RWPE1 (cell line): ENCODE measurements around the gene CCDC85B.
"Not testable (repeated sequence)": the region's sequence is repeated elsewhere in the genome, so short reads cannot be mapped to it uniquely, and the experiment has no call there.

Experiments
- CTCF ChIA-PET: fragments of 350-600 bp; sonication (Branson Sonifier 250); formaldehyde crosslinking; extraction: SDS; loops from one replicate; lab custom pipeline; 2021; lab: Yijun Ruan, JAX
- POLR2A ChIA-PET: fragments of 400-600 bp; formaldehyde crosslinking; extraction: SDS; loops from one replicate; lab custom pipeline; 2020; ENCODE audit warnings: antibody characterized with exemption; ENCODE audit not compliant: low non-redundant PET; lab: Yijun Ruan, JAX
- DNase-seq: peaks from one replicate; pipeline ENCODE4 v3.0.0; 2012; ENCODE audit warnings: low spot score
- H3K27ac ChIP-seq: fragments of 450-650 bp; 2 replicates; pipeline ENCODE4 v1.5.1; 2017
- CTCF ChIP-seq: fragments of 450-650 bp; conservative IDR thresholded peaks from 2 replicates; pipeline ENCODE4 v1.5.1; 2017; ENCODE audit warnings: low read depth, mild to moderate bottlenecking

Gene CCDC85B

DNA sequence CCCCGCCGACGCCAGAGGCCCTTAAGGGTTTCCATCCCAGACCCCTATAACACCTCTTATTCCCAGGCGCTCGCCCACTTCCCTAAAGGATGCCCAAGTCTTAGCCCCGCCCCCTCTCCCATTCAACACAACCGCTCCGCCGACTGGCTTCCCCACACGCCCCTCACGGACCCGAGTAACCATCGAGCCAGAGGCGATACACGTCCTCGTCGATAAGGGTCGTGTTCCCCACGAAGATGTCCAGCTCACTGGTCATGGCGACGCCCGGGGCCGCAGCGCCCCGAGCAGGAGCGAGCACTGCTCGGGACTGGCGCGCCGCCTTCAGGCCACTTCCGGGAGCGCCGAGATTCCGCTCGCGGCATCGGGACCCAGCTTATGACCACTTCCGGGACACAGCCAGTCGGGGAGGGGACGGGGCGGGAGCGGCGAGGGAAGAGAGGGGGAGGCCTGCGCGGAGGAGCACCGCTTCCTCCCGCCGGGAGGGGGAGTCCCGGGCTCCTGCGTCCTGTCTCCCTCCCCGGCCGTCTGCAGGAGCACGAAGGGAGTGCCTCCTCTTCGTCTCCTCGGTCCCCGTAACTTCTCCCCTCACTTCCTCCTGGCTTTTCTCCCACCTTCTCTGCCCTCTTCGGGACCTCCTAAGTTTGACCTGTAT, 2.2 kb upstream of the CCDC85B start, which contains the start of gene FIBP:
Gene FIBP (minus strand): TSS at position 309 of the 652 bp plus-strand sequence. CDS start 53 bp downstream, at position 256.
- peak within 1 kb of the TSS; percentile 95 for H3K27ac ChIP-seq
- CTCF ChIA-PET, result interaction anchor here (0.6 to 1.9 kb wide), 14 partner anchors 9 to 348 kb away, joined by 3 to 14 read pairs (median 4); partner anchors contain the start of genes C11orf68 and KAT5
- peak; percentile 97 for DNase-seq
- peak; percentile 92 for TF ChIP-seq CTCF
- POLR2A ChIA-PET, result interaction anchor here (0.6 to 1.8 kb wide), 11 partner anchors 11 to 1546 kb away, joined by 3 to 14 read pairs (median 4); partner anchors contain the start of gene FOSL1

DNA sequence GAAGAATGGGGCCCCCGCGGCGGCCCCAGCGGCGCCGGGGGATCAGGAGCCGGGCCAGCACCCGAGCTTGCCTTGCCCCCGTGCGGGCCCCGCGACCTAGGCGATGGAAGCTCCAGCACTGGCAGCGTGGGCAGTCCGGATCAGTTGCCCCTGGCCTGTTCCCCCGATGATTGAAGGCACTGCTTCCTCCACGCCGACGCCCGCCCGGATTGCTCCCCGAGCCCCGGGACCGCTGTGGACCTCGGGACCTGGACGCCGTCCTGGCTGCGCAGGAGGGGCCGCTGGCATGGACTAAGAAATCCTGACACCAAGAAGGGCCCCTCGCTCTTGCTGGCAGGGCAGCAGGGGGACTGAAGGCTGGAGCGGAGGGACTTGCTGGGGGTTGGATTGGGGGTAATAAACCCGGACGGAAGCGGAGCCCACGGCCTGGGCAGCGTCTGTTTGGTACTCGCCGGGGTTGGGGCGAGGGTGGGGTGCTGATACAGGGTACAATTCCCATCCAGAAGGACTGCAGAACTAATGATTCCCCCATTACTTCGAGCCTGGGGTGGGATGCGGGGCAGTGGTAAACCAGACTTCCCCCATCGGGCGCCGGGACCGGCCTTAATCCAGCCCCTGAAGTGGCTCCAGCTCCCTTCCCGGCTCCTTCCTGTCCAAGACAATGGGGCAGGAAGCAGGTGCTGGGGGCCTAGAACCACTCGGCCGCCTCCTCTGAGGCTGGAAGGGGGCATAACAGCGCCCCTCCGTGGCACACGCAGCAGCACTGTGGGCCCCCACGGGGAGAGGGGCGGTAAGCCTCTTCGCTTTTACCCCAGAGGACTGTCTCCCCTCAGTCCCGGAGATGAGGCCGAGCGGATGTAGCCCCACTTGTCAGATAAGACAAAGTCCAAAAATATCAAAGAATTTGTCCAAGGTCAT, 1.0 kb downstream of the CCDC85B start:
- ChIA-PET CTCF (interaction anchor here (0.6 to 1.9 kb wide), 8 partner anchors 21 to 664 kb away, joined by 3 to 8 read pairs (median 4); no protein-coding TSS in a partner anchor), POLR2A (interaction anchor here (0.5 to 1.4 kb wide), 3 partner anchors 9 to 31 kb away, joined by 3 to 5 read pairs (median 3); partner anchors contain the start of gene FOSL1)
- H3K27ac ChIP-seq, result peak overlapping the region; percentile 95
- no peak; the same call in 1 of the 2 replicates for TF ChIP-seq CTCF
- DNase-seq, result no peak

DNA sequence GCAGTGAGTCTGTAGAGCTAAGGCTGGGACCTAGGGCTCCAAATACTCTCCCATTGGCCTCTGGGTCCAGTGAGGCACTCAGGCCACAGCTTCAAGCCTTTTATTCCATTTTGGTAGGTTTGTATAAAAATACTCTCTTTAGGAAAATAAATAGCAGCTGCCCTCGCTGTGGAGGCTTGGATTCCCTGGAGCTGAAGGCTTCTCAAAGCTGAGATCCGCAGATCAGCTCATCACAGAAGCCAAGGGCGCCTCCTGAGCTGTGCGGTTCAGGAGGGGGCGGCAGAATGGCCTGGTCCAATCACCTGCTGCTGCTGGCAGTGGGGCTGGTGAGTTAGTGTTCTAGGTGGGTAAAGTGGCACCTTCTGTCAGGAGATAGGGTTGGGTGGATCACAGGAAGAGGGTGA, 1.7 kb downstream of the CCDC85B start:
- CTCF ChIA-PET, result interaction anchor here (0.8 kb wide), 1 partner anchor 98 kb away, joined by 8 read pairs; no protein-coding TSS in a partner anchor
- POLR2A ChIA-PET, DNase-seq: not testable (repeated sequence)
- H3K27ac ChIP-seq, result peak overlapping the region; percentile 95

GRCh38 chr11:65892661-65893317, 2.3 kb downstream of the CCDC85B start:
- no peak for TF ChIP-seq CTCF
- H3K27ac ChIP-seq, result peak overlapping the region; percentile 95
- CTCF ChIA-PET, result interaction anchor here (0.8 kb wide), 1 partner anchor 97 kb away, joined by 8 read pairs; no protein-coding TSS in a partner anchor
- no peak for DNase-seq
- POLR2A ChIA-PET, result interaction anchor here (0.5 kb wide), 2 partner anchors 9 to 83 kb away, joined by 3 read pairs; no protein-coding TSS in a partner anchor

GRCh38 chr11:65894034-65894591, 3.6 kb downstream of the CCDC85B start:
- ChIA-PET POLR2A (interaction anchor here (0.6 kb wide), 1 partner anchor 175 kb away, joined by 3 read pairs; no protein-coding TSS in a partner anchor), CTCF (interaction anchor here (0.6 kb wide), 3 partner anchors 117 to 1914 kb away, joined by 3 to 5 read pairs (median 4); partner anchors contain the start of gene SF3B2)
- no peak for DNase-seq
- peak overlapping the region; percentile 95 for H3K27ac ChIP-seq
- no peak for TF ChIP-seq CTCF

- no peak for DNase-seq
- no peak for TF ChIP-seq CTCF
- ChIA-PET CTCF (interaction anchor here (0.6 kb wide), 1 partner anchor 136 kb away, joined by 3 read pairs; no protein-coding TSS in a partner anchor), POLR2A (no interaction called here)
- H3K27ac ChIP-seq, result peak overlapping the region; percentile 95
Measured at GRCh38 chr11:65895482-65895981, 5.1 kb downstream of the CCDC85B start.
